ENCODE results near the gene EFHC2. TPM values are rescaled to one million over a fixed set of nuclear protein-coding genes. Genes with fewer than 3 reads are reported as not detected.

Gene EFHC2
- total RNA-seq, 1 experiment from 2014 or later = 0.28 TPM

- BruUV-seq (replicated peaks) = no TSS peak
- intact Hi-C loops (cut with micrococcal nuclease; ENCODE audit: unreplicated experiment) = no loop called here
- ChIA-PET CTCF (no interaction called here), POLR2A (no interaction called here)
- Histone ChIP-seq H3K27ac (ENCODE audit: low read length) (no peak overlapping the region), H3K4me3 (ENCODE audit: low read depth in 2 of 2, low read length in 2 of 2) (no peak overlapping the region), H3K9me3 (ENCODE audit: control insufficient read depth, insufficient read depth, low read depth, low read length) (no peaks in the 10 kb centered on the region), H3K27me3 (ENCODE audit: control insufficient read depth, insufficient read depth, low read length) (no peaks in the 10 kb centered on the region), H3K4me1 (ENCODE audit: control insufficient read depth, insufficient read depth, low read length) (no peaks in the 10 kb centered on the region), H3K36me3 (ENCODE audit: control insufficient read depth, insufficient read depth, low read length) (no peaks in the 10 kb centered on the region)
- TF ChIP-seq TCF7L2 (IDR thresholded peaks at IDR 0.05; ENCODE audit: low read depth, low read length) (peak; percentile 72; the same call in 1 of the 2 replicates), REST (IDR thresholded peaks at IDR 0.05; ENCODE audit: insufficient read depth in 1 of 2, low read depth in 2 of 2, low read length in 1 of 2) (no peak)
- DNase-seq (ENCODE audit: low read depth, low spot score) (no peak), ATAC-seq (peak; percentile 51; the same call in 1 of the 2 replicates)
- in situ Hi-C loops (cut with HindIII; ENCODE audit: low pct_unique_long_range_greater_than_20kb, low sequenced_read_pairs) = no loop called here
These were observed 34.6 kb downstream of the EFHC2 start for GRCh38 chrX:44308869-44309268.

- intact Hi-C loops (cut with micrococcal nuclease; ENCODE audit: unreplicated experiment) = no loop called here
- no peak for ATAC-seq
These were observed 37.1 kb downstream of the EFHC2 start for GRCh38 chrX:44306356-44306755.

More at GRCh38 chrX:44306356-44306755, 37.1 kb downstream of the EFHC2 start:
- no TSS peak for BruUV-seq (replicated peaks)
- ChIA-PET CTCF (no interaction called here), POLR2A (no interaction called here)
- Histone ChIP-seq H3K27me3 (ENCODE audit: control insufficient read depth, insufficient read depth, low read length) (no peaks in the 10 kb centered on the region), H3K27ac (ENCODE audit: low read length) (no peak overlapping the region), H3K9me3 (ENCODE audit: control insufficient read depth, insufficient read depth, low read depth, low read length) (no peaks in the 10 kb centered on the region), H3K4me3 (ENCODE audit: low read depth in 2 of 2, low read length in 2 of 2) (no peak overlapping the region), H3K4me1 (ENCODE audit: control insufficient read depth, insufficient read depth, low read length) (no peaks in the 10 kb centered on the region), H3K36me3 (ENCODE audit: control insufficient read depth, insufficient read depth, low read length) (no peaks in the 10 kb centered on the region)
- no peak for DNase-seq (ENCODE audit: low read depth, low spot score)
- in situ Hi-C loops (cut with HindIII; ENCODE audit: low pct_unique_long_range_greater_than_20kb, low sequenced_read_pairs) = no loop called here
- TF ChIP-seq POLR2AphosphoS5 (IDR thresholded peaks at IDR 0.05; ENCODE audit: low read depth, low read length) (no peak), CTCF (IDR thresholded peaks at IDR 0.05) (no peak), REST (IDR thresholded peaks at IDR 0.05; ENCODE audit: insufficient read depth in 1 of 2, low read depth in 2 of 2, low read length in 1 of 2) (no peak), TCF7L2 (IDR thresholded peaks at IDR 0.05; ENCODE audit: low read depth, low read length) (no peak), SIN3A (IDR thresholded peaks at IDR 0.05; ENCODE audit: borderline replicate concordance, insufficient read depth, low read depth, low read length) (no peak)
